ENCODE data around the gene NOS2.

The NOS2 gene

DNA sequence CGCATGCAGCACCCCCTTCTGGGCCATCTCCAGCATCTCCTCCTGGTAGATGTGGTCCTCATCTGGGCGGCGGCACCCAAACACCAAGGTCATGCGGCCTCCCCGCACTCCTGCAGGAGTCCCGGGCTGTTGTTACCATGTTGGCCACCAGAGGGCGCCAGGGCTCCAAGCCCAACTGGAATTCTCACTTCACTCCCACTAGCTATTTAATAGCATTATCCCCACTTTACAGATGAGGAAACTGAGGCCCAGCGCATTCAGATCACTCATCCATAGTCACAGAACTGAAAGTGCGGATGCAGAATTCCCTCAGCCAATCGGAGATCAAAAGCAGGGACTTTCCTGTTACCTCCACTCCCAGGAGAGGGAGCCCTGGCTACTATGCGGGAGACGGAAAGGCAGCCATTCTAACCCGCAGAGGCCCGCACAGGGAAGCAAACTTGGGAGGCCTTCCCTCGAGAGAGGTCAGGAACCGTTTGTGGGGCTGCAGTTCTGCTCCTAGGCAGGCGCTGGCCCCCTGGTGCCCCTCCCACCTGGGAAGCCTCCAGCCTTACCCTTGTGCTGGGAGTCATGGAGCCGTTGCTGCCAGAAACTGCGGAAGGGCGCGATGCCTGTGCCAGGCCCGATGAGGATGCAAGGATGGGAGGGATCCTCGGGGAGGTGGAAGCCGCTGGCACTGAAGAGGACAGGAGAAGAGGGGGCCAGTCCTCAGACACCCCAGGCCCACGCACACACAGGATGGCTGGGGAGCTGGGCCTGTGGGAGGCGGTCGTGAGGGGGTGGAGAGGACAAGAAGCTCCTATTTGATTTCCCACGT lies 40.1 kb downstream of the NOS2 start:
- Histone ChIP-seq H3K36me3 (ENCODE audit: control insufficient read depth, low read length) (no peaks in the 10 kb centered on the region), H3K9me2 (replicated peaks; ENCODE audit: control insufficient read depth, low read length) (no peaks in the 10 kb centered on the region), H3K27me3 (ENCODE audit: control insufficient read depth, low read length) (no peaks in the 10 kb centered on the region), H3K4me1 (ENCODE audit: control insufficient read depth, low read length) (no peaks in the 10 kb centered on the region), H3K4me3 (ENCODE audit: low read length) (no peak overlapping the region), H3K27ac (ENCODE audit: low read depth, low read length) (no peak overlapping the region), H3K9me3 (ENCODE audit: control insufficient read depth, insufficient read depth, low read length) (no peaks in the 10 kb centered on the region), H3K4me2 (ENCODE audit: low read length) (no peak overlapping the region), H3K79me2 (ENCODE audit: control insufficient read depth, low read length) (no peaks in the 10 kb centered on the region), H3F3A (ENCODE audit: control insufficient read depth, insufficient read depth) (no peaks in the 10 kb centered on the region), H4K20me1 (ENCODE audit: control insufficient read depth, insufficient read depth, low read depth, low read length) (no peaks in the 10 kb centered on the region)
- TF ChIP-seq, protein P1, sequence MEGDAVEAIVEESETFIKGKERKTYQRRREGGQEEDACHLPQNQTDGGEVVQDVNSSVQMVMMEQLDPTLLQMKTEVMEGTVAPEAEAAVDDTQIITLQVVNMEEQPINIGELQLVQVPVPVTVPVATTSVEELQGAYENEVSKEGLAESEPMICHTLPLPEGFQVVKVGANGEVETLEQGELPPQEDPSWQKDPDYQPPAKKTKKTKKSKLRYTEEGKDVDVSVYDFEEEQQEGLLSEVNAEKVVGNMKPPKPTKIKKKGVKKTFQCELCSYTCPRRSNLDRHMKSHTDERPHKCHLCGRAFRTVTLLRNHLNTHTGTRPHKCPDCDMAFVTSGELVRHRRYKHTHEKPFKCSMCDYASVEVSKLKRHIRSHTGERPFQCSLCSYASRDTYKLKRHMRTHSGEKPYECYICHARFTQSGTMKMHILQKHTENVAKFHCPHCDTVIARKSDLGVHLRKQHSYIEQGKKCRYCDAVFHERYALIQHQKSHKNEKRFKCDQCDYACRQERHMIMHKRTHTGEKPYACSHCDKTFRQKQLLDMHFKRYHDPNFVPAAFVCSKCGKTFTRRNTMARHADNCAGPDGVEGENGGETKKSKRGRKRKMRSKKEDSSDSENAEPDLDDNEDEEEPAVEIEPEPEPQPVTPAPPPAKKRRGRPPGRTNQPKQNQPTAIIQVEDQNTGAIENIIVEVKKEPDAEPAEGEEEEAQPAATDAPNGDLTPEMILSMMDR (IDR thresholded peaks at IDR 0.05; ENCODE audit: low read depth, low read length, poor library complexity, severe bottlenecking): peak; percentile 94
- TF ChIP-seq EZH2phosphoT487 (IDR thresholded peaks at IDR 0.05; ENCODE audit: borderline replicate concordance, low read length): no peak

DNA sequence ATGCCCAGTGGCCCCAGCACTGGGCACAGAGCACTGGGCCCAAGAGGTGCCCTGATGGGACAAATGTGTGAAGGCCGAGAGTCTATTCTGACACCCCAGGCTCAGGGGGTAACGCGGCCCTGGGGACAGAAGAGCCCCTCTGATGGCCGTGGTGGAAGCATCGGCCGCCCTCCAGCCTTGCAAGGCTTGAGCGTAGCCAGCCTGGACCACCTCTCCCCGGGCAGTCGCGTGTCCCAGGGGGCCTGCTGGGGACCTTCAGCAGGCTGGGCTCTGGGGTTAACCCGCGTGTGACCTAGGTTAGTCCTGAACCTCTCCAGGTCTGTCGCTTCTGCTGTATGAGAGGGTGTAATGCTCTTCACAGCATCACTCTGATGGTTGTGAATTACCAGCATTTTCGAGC lies 40.8 kb downstream of the NOS2 start:
- H3K27me3 ChIP-seq (ENCODE audit: control insufficient read depth, low read length): no peaks in the 10 kb centered on the region
- no peaks in the 10 kb centered on the region for H3K9me3 ChIP-seq (ENCODE audit: control insufficient read depth, insufficient read depth, low read length)
- no peaks in the 10 kb centered on the region for H3F3A ChIP-seq (ENCODE audit: control insufficient read depth, insufficient read depth)
- no peaks in the 10 kb centered on the region for H3K79me2 ChIP-seq (ENCODE audit: control insufficient read depth, low read length)
- H3K36me3 ChIP-seq (ENCODE audit: control insufficient read depth, low read length): no peaks in the 10 kb centered on the region
- no peaks in the 10 kb centered on the region for H3K9me2 ChIP-seq (replicated peaks; ENCODE audit: control insufficient read depth, low read length)
- no peaks in the 10 kb centered on the region for H3K4me1 ChIP-seq (ENCODE audit: control insufficient read depth, low read length)
- H3K4me2 ChIP-seq (ENCODE audit: low read length): no peak overlapping the region
- no peak for TF ChIP-seq EZH2phosphoT487 (IDR thresholded peaks at IDR 0.05; ENCODE audit: borderline replicate concordance, low read length)
- TF ChIP-seq, protein P1 (IDR thresholded peaks at IDR 0.05; ENCODE audit: low read depth, low read length, poor library complexity, severe bottlenecking): no peak
- no peak overlapping the region for H3K4me3 ChIP-seq (ENCODE audit: low read length)
- no peak overlapping the region for H3K27ac ChIP-seq (ENCODE audit: low read depth, low read length)
- no peaks in the 10 kb centered on the region for H4K20me1 ChIP-seq (ENCODE audit: control insufficient read depth, insufficient read depth, low read depth, low read length)

DNA sequence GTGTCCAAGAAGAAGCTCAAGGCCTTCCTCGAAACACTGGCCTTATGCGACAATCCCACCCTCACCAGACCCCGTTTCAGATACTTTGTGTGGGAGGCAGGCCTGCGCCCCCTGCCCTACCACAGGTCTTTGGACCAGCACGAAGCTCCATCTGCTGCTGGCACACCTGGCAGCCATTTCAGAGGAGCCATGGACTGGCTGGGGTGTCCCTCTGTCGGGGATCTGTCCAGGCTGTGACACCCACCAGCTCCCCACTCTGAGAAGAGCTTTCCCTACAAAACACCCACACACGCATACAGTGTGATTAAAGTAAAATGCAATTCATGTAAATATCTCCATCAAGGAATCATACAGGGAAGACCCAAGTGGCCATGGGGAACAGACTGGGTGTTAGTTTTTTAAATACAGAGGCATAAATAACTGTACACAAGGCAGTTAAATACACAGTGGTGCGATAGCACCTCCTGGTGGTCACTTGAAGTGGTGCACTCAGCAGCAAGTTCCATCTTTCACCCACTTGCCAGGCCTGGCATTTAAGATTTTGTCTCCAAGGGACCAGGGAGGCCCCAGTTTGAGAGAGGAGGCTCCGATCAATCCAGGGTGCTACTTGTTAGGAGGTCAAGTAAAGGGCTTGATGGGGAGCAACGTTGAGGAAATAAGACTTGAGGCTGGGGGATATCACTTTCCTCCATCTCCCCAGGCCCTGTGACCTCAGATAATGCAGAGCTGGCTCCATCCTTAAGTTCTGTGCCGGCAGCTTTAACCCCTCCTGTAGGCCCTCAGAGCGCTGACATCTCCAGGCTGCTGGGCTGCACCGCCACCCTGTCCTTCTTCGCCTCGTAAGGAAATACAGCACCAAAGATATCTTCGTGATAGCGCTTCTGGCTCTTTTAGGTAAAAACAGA lies 43.6 kb downstream of the NOS2 start:
- Histone ChIP-seq H3K4me2 (ENCODE audit: low read length) (no peak overlapping the region), H3K36me3 (ENCODE audit: control insufficient read depth, low read length) (no peaks in the 10 kb centered on the region), H3K4me1 (ENCODE audit: control insufficient read depth, low read length) (no peaks in the 10 kb centered on the region), H4K20me1 (ENCODE audit: control insufficient read depth, insufficient read depth, low read depth, low read length) (no peaks in the 10 kb centered on the region), H3K27me3 (ENCODE audit: control insufficient read depth, low read length) (no peaks in the 10 kb centered on the region), H3K4me3 (ENCODE audit: low read length) (no peak overlapping the region), H3K9me2 (replicated peaks; ENCODE audit: control insufficient read depth, low read length) (no peaks in the 10 kb centered on the region), H3F3A (ENCODE audit: control insufficient read depth, insufficient read depth) (no peaks in the 10 kb centered on the region), H3K79me2 (ENCODE audit: control insufficient read depth, low read length) (no peaks in the 10 kb centered on the region), H3K27ac (ENCODE audit: low read depth, low read length) (no peak overlapping the region), H3K9me3 (ENCODE audit: control insufficient read depth, insufficient read depth, low read length) (no peaks in the 10 kb centered on the region)
- TF ChIP-seq, protein P1 (IDR thresholded peaks at IDR 0.05; ENCODE audit: low read depth, low read length, poor library complexity, severe bottlenecking): peak; percentile 94
- no peak for TF ChIP-seq EZH2phosphoT487 (IDR thresholded peaks at IDR 0.05; ENCODE audit: borderline replicate concordance, low read length)
